Inflammatory macrophage treated with lipopolysaccharide for 4 hours (primary cell): ENCODE data around the gene MND1.
"Not testable (repeated sequence)": the region's sequence is repeated elsewhere in the genome, so short reads cannot be mapped to it uniquely, and the experiment has no call there.

Source experiments
- DNase-seq: peaks from one replicate; pipeline ENCODE4 v3.0.0-alpha.2; 2020

The MND1 gene

GRCh38 chr4:153408932-153409331 lies 64.4 kb downstream of the MND1 start:
- no peak for DNase-seq

DNA sequence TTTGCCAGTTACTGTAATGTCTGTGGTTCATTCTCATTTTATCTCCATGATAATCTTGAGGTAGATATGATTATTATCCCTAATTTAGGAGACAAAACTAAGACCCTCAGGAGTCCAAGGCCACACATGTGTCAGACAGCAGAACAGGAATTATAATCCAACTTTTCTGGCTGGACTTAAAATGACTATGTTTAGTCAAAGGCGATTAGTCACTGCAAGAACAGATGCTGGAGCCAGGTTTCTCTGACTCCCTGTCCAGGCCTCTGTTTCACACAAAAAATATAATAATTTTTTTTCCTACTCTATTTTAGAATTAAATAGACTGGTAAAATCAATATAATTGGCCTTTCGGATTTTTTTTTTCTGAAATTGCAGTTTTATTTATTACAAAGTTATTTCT lies 64.9 kb downstream of the MND1 start:
- no peak for DNase-seq

- no peak for DNase-seq
Measured at GRCh38 chr4:153409924-153410501, 65.5 kb downstream of the MND1 start.

- DNase-seq, result no peak
Measured at GRCh38 chr4:153413842-153414241, 69.4 kb downstream of the MND1 start.

- DNase-seq, result not testable (repeated sequence)
Measured at GRCh38 chr4:153416456-153416855, 72.0 kb downstream of the MND1 start.

DNA sequence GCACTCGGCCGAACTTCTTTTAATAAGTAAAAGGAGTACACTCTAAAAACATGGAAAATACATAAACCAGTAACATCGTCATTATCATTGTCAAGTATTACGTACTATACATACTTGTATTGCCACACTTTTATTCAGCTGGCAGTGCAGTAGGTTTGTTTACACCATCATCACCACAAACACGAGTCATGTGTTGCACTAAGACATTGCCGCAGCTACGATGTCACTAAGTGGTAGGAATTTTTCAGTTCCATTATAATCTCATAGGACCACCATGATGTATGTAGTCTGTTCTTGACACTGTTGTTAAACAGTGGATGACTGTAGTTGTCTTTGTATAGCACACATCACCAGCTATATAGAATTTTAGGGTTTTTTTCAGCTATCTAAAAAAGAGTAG lies 73.6 kb downstream of the MND1 start:
- DNase-seq, result peak; percentile 23

GRCh38 chr4:153418558-153418957 lies 74.1 kb downstream of the MND1 start:
- DNase-seq, result no peak

DNA sequence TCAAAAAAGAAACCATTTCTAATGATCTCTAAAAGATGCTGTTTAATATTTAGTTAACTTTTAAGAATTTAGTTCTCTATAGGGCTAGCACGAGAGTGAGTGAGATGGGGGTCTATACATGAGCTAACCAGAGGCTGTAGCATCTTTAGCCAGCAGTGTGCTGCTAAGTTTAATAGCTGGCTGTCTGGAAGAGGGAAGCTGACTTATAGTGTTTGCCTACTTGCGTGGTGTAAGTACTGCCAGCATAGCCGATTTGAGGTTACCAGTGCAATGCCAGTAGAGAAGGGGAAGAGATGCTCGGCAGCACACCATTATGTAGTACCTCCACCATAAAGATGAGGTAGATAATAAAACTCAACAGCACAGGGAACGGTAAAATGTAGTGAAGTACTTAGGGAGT lies 74.5 kb downstream of the MND1 start:
- no peak for DNase-seq

DNA sequence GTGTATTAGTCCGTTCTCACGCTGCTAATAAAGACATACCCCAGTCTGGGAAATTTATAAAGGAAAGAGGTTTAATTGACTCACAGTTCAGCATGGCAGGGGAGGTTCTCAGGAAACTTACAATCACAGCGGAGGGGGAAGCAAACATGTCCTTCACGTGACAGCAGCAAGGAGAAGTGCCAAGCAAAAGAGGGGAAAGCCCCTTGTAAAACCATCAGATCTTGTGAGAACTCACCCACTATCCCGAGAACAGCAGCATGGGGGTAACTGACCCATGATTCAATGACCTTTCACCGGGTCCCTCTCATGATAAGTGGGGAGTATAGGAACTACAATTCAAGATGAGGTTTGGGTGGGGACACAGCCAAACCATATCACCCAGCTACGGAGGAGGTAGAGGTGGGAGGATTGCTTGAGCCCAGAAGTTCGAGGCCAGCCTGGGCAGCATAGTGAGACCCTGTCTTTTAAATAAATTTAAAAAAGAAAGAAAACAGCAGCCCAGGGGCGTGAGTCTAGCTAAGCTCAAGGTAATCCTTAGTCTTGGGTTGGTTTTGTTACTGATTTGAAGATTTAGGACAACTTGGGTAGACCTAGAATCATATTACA lies 75.3 kb downstream of the MND1 start:
- peak; percentile 34 for DNase-seq

- no peak for DNase-seq
Measured at GRCh38 chr4:153420361-153420760, 75.9 kb downstream of the MND1 start.

GRCh38 chr4:153421941-153422340 lies 77.5 kb downstream of the MND1 start:
- DNase-seq, result no peak

DNA sequence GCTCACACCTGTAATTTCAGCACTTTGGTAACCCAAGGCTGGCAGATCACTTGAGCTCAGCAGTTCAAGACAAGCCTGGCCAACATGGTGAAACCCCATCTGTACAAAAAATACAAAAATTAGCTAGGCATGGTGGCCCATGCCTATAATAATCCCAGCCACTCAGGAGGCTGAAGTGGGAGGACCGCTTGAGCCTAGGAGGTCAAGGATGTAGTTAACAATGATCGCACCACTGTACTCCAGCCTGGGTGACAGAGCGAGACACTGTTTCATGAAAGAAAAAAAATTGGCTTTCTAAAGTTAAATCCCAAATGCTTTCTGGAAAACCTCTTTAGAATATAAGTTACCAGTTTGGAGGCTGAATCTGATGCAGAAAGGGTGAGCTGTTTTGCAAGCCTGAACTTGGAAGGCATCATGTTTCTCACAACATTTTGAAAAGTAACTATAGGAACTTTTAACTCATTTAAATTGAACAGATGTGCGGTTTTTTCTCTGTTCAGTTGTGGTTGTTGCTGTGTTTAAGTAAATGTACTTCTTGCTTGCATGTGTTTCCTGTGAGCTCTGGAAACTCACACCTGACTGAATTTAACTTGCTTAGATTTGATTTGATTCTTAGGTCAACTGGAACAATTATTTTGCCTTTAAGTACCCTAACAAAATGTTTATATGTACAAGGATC lies 81.9 kb downstream of the MND1 start:
- DNase-seq, result no peak

DNA sequence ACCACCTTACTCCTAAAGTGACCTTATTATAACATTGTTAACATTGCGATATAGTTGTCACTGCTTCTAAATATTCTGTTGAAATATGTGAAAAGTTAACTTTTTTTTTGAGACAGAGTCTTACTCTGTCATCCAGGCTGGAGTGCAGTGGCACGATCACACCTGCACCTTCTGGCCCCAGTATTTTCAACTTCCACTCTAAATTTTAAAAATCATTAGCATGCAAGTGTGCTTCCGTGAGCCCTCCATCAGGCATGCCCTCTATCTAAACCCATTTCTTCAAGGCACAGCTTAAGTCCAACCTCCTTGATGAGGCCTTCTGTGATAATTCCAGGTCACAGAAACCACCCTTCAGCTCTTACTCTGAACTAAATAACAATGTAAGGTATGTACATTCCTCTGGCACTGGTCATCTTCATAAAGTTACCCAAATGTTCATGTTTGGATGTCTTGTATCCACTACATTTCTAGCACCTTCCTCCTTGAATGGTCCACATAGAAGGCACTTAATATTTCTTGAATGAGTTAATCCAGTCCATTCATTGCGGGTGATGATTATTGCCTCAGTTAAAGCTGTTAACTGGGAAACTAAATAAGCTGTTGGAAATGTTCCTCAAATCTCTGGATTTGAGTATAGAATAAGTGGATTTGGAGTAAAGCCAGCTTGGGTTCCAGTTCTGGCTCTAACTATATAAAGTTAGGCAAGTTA lies 83.0 kb downstream of the MND1 start:
- DNase-seq, result no peak

DNA sequence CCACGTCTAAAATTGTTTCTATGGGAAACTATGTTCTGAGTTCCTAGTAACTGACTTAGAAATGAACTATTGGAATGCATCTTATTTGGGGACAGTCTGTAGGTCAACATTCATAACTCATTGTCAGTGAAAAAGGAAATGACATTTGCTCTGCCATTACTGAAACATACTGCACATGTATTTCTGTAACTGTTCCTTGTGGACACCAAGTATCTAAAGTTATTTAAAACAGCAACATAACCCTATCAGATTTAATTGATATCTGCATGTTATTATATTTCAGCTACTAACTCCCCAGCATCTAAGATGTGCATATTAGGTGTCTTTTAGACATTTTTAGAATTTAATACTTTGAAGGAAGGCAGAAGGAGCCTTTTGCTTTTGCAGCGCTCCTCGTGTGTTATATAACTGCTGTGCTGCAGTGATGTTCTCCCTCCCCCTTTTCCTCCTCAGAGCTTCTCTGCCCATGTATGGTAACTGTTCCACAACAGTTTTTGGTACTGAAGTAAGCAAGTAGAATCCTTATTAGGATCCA lies 84.5 kb downstream of the MND1 start:
- DNase-seq, result no peak

DNA sequence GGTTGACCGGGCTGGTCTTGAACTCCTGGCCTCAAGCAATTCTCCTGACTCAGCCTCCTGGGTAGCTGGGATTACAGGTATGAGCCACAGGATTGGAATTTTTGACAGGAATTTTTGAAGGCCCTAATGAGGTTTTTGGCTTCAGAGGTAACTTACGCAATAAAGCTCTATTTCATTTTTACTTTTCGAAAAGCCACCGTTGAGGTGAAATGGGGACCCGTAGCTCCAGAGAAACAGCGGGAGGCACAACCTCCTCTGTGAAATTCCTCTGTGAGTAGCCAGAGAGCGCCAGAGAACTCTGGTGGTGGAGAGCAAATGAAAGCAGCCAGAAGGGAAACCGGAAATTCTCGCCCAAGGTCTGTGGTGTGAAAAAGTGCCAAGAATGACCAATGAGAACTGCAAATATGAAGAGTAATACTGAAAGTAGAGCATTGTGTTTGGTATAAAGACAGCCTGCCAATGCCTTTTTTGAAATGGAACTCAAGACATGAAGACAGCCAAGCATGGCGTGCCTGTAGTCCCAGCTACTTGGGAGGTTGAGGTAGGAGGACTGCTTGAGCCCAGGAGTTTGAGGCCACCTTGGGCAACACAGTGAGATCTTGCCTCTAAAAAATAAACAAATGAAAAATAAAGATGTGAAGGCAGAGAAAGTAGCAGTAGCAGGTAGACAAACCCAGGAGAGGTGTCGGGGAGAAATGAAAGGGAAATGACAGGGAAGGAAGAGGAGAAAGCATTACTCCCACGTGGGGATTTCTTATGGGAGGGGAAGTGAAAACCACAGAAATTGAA lies 88.7 kb downstream of the MND1 start:
- DNase-seq, result peak; percentile 94

GRCh38 chr4:153433754-153434105 lies 89.2 kb downstream of the MND1 start:
- no peak for DNase-seq

DNA sequence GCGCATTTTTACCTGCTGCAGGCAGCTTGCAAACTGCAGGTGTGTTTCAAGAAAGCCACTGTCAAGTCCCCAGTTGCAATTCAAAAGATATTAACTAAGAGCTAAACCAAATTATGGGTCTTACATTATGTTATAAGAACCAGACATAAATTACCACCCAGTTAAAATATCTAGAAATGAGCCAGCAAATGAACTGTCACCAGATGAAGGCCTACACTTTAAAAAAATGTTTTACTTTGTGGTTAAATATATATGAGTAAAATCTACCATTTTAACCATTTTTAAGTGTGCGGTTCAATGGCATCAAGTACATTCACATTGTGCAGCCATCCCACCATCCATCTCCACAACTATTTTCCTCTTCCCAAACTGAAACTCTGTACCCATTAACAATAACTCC lies 89.7 kb downstream of the MND1 start:
- no peak for DNase-seq

GRCh38 chr4:153438916-153439756 lies 94.6 kb downstream of the MND1 start:
- DNase-seq, result no peak

DNA sequence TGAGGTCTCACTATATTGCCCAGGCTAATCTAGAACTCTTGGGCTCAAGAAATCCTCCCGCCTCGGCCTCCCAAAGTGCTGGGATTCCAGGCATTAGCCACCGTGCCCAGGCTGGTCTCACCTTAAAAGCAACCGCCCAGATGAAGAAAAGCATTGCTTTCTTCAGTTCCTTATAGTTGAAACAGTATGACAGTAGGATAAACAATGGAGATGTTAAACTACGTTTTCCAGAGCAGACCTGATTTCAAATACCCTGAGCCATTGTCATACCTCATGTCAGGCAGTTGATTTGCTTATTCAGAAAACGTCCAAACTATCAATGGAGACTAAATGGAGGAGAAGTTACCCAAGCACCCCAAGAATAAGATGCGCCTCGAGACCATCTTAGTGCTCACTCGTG lies 95.3 kb downstream of the MND1 start:
- DNase-seq, result no peak

DNA sequence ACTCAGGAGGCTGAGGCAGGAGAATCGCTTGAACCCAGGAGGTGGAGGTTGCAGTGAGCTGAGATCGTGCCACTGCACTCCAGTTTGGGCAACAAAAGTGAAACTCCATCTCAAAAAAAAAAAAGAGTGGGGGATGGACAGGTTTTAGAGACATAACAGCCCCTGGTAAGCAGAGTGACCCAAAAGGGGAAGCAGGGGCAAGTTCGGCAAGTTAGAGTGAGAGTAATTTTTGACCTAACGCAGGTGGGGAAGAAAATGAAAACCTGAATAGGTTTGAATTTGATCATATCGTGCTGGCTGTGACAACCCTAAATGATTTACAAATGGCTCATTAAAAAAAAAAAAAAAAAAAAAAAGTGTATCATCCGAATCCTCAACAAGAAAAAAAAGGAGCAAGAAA lies 96.0 kb downstream of the MND1 start:
- no peak for DNase-seq

- no peak for DNase-seq
Measured at GRCh38 chr4:153447175-153447905, 102.9 kb downstream of the MND1 start.
